Activated CD4-positive, alpha-beta T cell treated with anti-CD3 and anti-CD28 coated beads, Interleukin-2, Interleukin-4, amounts not matched to agents 100 ng/mL and 50 ng/mL, durations not matched to agents 16 hours and 8 hours (primary cell): ENCODE data around the gene LRFN3.
"Not testable (repeated sequence)": the region's sequence is repeated elsewhere in the genome, so short reads cannot be mapped to it uniquely, and the experiment has no call there.

Source experiments
- DNase-seq: peaks from one replicate; pipeline ENCODE4 v3.0.0-alpha.2; 2020; ENCODE audit warnings: low spot score

LRFN3 gene, protein sequence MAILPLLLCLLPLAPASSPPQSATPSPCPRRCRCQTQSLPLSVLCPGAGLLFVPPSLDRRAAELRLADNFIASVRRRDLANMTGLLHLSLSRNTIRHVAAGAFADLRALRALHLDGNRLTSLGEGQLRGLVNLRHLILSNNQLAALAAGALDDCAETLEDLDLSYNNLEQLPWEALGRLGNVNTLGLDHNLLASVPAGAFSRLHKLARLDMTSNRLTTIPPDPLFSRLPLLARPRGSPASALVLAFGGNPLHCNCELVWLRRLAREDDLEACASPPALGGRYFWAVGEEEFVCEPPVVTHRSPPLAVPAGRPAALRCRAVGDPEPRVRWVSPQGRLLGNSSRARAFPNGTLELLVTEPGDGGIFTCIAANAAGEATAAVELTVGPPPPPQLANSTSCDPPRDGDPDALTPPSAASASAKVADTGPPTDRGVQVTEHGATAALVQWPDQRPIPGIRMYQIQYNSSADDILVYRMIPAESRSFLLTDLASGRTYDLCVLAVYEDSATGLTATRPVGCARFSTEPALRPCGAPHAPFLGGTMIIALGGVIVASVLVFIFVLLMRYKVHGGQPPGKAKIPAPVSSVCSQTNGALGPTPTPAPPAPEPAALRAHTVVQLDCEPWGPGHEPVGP

GRCh38 chr19:35935911-35936737 is at the start of gene LRFN3:
Gene LRFN3 (plus strand): TSS chr19:35936374. CDS start chr19:35939426, 3,052 bp downstream.
- peak; percentile 54 for DNase-seq

DNA sequence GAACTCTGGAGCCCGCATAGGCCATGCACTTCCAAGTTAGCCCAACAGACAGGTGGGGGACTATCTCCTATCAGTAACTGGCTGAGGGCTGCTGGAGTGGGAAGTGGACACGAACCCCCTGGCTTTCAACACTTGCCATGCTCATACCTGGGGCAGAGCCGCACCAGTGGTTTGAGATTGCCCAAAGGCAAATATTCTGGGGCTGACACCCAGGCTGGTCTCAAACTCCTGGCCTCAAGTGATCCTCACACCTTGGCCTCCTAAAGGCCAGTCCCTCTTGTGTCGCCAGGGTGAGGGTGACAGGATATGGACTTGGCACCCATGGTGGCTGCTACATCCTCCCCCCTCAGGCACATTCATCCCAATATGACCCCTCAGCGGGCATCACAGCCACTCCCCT is 49.0 kb upstream of the LRFN3 start:
- no peak for DNase-seq

GRCh38 chr19:35888398-35888797 is 47.8 kb upstream of the LRFN3 start:
- DNase-seq, result no peak

DNA sequence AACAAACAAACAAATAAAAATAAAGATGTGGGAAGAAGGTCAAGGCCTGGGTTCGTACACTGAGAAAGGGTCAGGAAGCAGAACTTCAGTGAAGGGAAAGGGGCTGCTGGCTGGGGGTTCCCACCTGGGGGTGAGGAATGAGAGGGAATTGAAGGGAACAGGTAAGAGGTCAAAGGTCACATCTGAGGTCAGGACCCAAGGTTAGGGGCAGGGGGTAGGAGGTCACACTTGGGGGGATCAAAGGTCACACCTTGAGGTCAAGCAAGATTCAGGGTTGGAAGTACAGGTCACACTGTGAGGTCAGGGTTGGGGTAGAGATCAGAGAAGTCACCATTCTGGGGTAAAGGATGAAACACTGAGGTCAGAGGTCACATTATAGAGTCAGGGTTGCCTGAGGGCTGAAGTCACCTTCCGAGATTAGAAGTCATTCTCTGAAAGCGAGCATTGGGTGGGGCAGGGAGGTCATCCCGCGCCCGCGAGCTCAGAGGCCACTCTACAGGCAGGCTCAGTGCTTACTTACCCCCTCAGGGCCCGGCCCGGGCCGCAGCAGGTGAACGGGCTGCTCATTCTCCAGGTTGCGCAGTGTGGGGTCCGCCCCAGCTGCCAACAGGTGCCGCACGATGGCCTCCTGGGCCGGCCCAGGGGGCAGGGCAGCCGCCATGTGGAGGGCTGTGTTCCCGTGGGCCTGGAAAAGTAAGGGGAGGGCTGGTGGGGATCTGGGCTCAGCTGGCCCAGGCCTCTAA is 46.6 kb upstream of the LRFN3 start:
- no peak for DNase-seq

- DNase-seq, result no peak
Measured at GRCh38 chr19:35890113-35890650, 46.0 kb upstream of the LRFN3 start.

DNA sequence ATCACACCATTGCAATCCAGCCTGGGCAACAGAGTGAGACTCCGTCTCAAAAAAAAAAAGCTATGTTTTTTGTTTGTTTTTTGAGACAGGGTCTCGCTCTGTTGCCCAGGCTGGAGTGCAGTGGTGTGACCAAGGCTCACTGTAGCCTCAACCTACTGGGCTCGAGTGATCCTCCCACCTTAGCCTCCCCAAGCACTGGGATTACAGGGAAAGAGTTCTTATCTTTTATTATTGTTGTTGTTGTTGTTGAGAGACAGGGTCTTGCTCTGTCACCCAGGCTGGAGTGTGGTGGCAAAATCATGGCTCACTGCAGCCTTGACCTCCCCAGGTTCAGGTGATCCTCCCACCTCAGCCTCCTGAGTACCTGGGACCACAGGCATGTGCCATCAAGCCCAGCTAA is 44.4 kb upstream of the LRFN3 start:
- not testable (repeated sequence) for DNase-seq

DNA sequence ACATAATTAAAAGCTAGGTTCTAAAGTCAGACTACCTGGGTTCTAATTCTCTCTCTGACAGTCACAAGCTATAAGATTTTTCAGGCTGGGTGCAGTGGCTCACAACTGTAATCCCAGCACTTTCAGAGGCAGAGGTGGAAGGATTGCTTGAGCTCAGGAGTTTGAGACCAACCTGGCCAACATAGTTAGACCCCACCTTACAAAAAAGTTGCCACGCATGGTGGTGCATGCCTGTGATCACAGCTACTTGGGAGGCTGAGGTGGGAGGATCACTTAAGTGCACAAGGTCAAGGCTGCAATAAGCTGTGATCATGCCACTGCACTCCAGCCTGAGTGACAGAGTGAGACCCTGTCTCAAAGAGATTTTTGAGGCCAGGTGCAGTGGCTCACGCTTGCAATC is 41.8 kb upstream of the LRFN3 start:
- no peak for DNase-seq

GRCh38 chr19:35895911-35896642 is 40.1 kb upstream of the LRFN3 start:
- DNase-seq, result no peak

DNA sequence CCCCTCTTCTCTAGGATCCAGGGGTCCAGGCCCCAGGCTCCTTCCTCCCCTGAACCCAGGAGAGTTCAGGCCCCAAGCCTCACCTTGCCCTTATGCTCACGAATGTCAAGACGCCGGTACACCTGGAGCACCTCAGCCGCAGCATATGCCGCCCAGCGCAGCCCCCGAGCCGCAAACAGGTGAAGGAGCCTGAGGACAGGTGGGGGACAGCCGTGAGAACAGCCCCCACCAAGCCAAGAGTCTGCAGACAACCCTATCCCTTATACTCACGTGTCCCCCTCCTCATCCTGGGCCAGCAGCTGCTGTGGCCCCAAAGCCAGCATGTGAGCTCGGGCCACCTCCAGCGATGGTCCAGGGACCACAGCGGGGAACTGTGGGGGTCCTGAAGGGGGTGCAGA is 39.5 kb upstream of the LRFN3 start:
- DNase-seq, result no peak

DNA sequence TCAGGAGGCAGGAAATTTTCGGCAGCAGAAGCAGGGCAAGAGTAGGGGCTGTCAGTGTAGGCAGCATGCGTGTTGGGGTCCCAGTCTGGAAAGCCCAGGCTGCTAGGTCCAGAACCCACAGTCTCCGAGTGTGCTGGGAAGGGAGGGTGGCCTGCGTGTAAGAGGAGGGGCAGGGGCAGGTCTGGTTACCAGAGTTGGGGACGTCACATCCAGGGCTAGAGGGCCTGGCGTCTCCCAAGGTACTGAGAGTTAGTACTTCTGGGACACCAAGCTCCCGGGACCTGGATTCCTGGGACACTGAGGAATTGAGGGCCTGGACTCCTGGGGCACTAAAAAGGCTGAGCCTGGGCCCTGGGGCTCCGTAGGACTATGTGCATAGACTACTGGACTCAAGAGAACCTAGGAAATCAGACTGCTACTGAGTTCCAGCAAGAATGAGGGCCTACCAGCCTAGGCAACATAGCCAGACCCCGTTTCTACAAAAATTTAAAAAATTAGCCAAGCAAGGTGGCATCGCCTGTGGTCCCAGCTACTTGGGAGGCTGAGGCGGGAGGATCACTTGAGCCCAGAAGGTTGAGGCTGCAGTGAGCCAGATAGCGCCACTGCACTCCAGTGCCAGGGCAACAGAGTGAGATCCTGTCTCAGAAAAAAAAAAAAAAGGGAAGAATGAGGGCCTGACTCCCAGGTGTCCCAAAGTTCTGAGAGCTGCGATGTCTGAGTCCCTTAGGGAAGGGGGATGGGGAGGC is 38.3 kb upstream of the LRFN3 start:
- no peak for DNase-seq

DNA sequence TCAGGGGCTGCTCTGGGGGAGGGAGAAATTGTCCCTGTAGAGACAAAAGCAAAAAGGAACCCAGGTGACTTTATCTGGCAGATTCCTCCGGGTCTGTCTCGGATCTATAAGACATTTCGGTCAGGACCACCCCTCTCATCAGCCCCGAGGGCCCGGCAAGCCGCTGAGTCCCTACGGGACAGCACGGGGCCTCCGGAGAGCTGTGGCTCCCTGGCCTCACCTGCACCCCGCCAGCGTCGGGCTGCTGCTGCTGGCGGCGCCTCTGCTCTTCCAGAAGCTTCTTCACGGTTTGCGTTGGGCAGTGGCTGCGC is 37.7 kb upstream of the LRFN3 start:
- no peak for DNase-seq

DNA sequence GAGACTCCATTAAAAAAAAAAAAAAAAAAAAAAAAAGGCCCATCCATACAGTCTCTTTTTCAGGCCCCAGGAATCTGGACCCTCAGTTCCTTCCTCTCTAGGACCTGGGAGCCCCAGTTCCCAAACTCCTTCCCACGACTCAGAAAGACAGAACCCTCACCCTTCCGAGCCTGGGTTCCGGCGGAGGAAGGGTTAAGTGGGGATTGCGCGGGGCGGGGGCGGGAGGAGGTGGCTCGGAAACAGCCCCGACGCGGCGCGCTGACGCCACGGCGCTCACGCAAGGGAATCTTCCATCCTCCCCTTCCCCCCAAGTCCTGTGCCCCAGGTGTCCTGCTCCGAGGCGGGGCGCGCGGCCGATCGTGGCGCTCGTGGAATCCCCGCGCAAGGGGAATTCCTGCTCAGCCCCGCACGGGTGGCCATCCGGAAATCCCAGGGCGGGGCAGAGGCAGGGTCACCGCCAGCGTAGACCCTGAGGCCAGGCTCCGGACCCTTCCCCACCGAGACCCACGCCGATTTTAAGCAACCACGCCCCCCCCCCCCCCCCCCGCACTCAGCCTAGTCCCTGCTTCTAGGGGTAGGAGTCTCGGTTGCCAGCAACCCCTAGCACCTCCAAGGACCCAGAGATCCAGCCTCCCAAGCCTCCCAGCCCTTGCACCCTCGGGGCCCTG is 36.5 kb upstream of the LRFN3 start:
- DNase-seq, result peak; percentile 87

DNA sequence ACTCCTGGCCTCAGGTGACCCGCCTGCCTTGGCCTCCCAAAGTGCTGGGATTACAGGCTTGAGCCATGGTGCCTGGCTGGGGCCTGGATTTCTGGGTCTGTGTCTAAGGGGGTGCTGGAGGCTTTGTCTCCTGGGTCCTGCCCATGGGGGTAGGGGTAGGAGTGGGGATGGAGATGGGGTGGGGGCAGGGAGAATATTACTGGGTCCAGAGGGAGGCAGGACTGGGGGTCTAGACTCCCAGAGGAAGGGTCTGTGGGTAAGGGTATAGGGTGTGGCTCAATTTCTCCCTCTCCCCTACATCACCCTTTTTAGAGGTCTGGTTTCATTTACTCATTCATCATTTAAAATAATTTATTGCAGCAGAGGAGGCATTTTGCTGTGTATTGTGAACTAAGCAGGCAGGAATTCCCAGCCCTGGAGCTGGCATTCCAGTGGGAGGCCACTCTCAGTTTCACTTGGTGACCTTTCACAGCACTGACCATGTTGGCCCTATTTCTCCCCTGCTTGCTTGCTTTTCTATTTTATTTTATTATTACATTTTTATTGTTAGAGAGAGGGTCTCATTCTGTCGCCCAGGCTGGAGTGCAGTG is 35.0 kb upstream of the LRFN3 start:
- no peak for DNase-seq

- peak; percentile 57 for DNase-seq
Measured at GRCh38 chr19:35901854-35902661, 34.1 kb upstream of the LRFN3 start, which contains the start of gene HCST. Gene HCST (plus strand): TSS chr19:35902529. CDS start chr19:35902594, 65 bp downstream.

GRCh38 chr19:35902870-35903475 is 33.2 kb upstream of the LRFN3 start:
- DNase-seq, result no peak

DNA sequence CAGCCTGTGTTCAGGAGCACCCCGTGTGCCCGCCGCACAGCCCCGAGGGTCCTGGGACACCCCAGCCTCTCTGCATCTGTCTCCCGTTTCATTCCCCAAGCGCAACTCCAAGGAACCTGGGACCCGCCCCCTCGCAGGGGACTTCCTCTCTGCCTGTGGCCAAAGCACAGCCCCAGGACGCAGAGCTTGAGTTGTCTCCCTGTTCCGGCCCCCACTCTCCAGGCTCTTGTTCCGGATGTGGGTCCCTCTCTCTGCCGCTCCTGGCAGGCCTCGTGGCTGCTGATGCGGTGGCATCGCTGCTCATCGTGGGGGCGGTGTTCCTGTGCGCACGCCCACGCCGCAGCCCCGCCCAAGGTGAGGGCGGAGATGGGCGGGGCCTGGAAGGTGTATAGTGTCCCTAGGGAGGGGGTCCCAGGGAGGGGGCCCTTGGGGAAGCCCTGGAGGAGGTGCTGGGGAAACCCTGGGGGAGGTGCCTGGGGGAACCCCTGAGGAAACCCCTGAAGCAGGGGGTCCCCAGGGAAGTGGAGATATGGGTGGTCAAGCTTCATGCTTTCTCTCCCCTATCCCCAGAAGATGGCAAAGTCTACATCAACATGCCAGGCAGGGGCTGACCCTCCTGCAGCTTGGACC is 32.5 kb upstream of the LRFN3 start:
- DNase-seq, result peak; percentile 95

GRCh38 chr19:35904311-35905068 is 31.7 kb upstream of the LRFN3 start:
- no peak for DNase-seq
